ENCODE results near the gene PVALEF.
A peak's percentile ranks its signal among the peaks of the same experiment; 100 is the strongest.

Gene PVALEF

GRCh38 chr17:81165246-81166032 is at the start of gene PVALEF:
Gene PVALEF, plus strand, starts transcription at chr17:81165507. Its CDS starts 15,720 bp downstream, at chr17:81181227.
- no peak for DNase-seq

GRCh38 chr17:81115749-81116464 is 49.4 kb upstream of the PVALEF start:
- DNase-seq, result no peak

- DNase-seq, result no peak
Measured at GRCh38 chr17:81116704-81117103, 48.6 kb upstream of the PVALEF start.

GRCh38 chr17:81117672-81118198 is 47.6 kb upstream of the PVALEF start:
- DNase-seq, result no peak

GRCh38 chr17:81118308-81119221 is 46.7 kb upstream of the PVALEF start:
- DNase-seq, result no peak

GRCh38 chr17:81119223-81120148 is 45.8 kb upstream of the PVALEF start:
- DNase-seq, result peak; percentile 90

- DNase-seq, result no peak
Measured at GRCh38 chr17:81120149-81120484, 45.2 kb upstream of the PVALEF start.

- no peak for DNase-seq
Measured at GRCh38 chr17:81120695-81121621, 44.3 kb upstream of the PVALEF start.

GRCh38 chr17:81121841-81122733 is 43.2 kb upstream of the PVALEF start:
- DNase-seq, result no peak

GRCh38 chr17:81123052-81124048 is 42.0 kb upstream of the PVALEF start:
- no peak for DNase-seq

GRCh38 chr17:81124377-81124776 is 40.9 kb upstream of the PVALEF start:
- no peak for DNase-seq

- no peak for DNase-seq
Measured at GRCh38 chr17:81125573-81126081, 39.7 kb upstream of the PVALEF start.

- DNase-seq, result no peak
Measured at GRCh38 chr17:81126281-81127132, 38.8 kb upstream of the PVALEF start.

GRCh38 chr17:81127133-81127455 is 38.2 kb upstream of the PVALEF start:
- no peak for DNase-seq

GRCh38 chr17:81127526-81128177 is 37.7 kb upstream of the PVALEF start:
- no peak for DNase-seq

- DNase-seq, result no peak
Measured at GRCh38 chr17:81128338-81128737, 37.0 kb upstream of the PVALEF start.

- no peak for DNase-seq
Measured at GRCh38 chr17:81128774-81129173, 36.5 kb upstream of the PVALEF start.
